Stimulated activated CD8-positive, alpha-beta memory T cell treated with anti-CD3 and anti-CD28 coated beads, Interleukin-15, amount 100 ng/mL, for 48 hours (primary cell): Measurements from ENCODE around the gene DKC1.
"Not testable (repeated sequence)": the region's sequence is repeated elsewhere in the genome, so short reads cannot be mapped to it uniquely, and the experiment has no call there.

Experiments
- DNase-seq, 2 donors: peaks; one replicate each; pipeline ENCODE4 v3.0.0-alpha.2; 2020; ENCODE audit warnings: low read depth in 2 of 2

The DKC1 gene

DNA sequence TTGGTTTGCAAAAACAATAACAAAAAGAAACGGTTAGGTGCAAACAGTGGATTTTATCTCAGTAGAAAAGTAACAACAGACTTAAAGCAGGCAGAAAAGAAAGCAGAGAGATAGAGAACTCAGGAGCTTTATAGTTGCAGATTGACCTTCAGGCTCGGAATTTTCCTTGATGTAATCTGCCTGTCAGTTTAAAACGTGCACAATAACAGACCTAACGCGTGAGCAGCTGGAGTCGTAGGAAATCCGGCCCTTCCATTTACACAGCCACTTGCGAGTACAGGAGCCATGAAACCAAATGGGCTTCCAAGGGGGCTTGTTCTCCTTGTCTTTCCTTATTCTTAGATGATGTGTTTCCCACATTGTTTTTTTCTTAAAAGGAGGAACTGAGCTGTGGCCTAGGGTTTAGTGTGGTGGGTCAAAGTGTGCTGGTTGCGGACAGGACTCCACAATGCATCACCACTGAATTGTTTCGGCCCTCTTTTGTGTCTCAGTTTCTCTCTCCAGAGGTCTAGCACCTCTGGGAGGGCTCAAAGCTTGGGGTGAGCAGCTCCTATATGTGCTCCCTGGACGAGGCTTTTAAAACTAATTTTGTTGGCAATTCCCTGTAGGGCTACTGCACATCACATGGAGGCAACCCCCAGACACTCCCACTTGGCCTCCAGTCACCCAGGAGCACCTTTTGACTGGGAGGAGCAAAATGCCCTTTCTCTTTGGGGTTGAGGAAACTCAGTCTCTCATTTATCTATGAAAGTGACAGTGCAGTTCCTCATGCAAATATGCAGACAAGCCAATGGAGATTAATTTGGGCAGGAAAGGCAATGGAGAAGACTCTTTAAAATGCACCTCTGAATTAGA lies 56.5 kb downstream of the DKC1 start:
- no peak for DNase-seq

- no peak for DNase-seq
These were observed 57.2 kb downstream of the DKC1 start for GRCh38 chrX:154819771-154820341.

GRCh38 chrX:154821523-154821922 lies 58.9 kb downstream of the DKC1 start:
- no peak for DNase-seq

GRCh38 chrX:154822029-154822428 lies 59.4 kb downstream of the DKC1 start:
- DNase-seq: no peak

DNA sequence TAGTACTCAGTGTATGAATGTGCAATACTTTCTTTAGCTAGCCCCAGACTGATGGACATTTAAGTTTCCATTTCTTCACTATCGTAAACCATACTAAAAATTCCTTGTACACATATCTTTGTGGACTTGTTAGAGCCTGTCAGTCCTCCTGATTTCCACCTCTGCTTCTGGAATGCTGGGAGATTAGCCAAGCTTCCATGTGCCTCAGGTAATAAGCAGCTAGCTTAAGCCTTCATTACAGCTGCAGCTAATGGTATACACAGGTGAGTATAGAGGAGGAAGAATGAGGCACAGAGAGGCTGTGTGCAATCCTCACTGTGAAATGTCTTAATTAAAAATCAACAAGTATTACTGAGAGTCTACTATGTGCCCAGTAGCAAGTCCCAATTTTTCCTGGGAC lies 62.0 kb downstream of the DKC1 start:
- no peak for DNase-seq

GRCh38 chrX:154825586-154825985 lies 62.9 kb downstream of the DKC1 start:
- DNase-seq: not testable (repeated sequence)
